Measurements from ENCODE around the gene EVI5.

DNA sequence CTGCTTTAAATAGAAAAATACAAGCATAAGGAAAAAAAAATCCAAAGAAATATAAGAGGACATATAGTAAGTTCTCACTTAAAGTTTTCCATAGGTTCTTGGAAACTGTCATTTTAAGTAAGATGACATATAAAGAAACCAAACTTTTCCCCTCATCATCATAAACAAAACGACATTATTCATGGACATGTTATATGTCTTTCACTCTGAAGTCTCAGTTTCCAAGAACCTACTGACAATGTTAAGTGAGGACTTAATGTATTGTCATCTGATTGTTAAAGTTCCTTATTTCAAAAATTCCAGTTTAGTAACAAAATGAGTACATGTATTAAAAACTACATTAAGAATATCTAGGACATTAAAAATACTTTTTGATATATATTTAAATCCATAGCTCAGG lies 228.6 kb downstream of the EVI5 start:
- TF ChIP-seq, protein P1, sequence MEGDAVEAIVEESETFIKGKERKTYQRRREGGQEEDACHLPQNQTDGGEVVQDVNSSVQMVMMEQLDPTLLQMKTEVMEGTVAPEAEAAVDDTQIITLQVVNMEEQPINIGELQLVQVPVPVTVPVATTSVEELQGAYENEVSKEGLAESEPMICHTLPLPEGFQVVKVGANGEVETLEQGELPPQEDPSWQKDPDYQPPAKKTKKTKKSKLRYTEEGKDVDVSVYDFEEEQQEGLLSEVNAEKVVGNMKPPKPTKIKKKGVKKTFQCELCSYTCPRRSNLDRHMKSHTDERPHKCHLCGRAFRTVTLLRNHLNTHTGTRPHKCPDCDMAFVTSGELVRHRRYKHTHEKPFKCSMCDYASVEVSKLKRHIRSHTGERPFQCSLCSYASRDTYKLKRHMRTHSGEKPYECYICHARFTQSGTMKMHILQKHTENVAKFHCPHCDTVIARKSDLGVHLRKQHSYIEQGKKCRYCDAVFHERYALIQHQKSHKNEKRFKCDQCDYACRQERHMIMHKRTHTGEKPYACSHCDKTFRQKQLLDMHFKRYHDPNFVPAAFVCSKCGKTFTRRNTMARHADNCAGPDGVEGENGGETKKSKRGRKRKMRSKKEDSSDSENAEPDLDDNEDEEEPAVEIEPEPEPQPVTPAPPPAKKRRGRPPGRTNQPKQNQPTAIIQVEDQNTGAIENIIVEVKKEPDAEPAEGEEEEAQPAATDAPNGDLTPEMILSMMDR (IDR thresholded peaks at IDR 0.05), result no peak
- TF ChIP-seq EZH2 (IDR thresholded peaks at IDR 0.05), result no peak

All from neural progenitor cell (in vitro differentiated cells).